Adipocyte (in vitro differentiated cells): ENCODE measurements around the gene EFNA5.

Source experiments
- DNase-seq: peaks from one replicate; pipeline ENCODE4 v3.0.0-alpha.2; 2015; ENCODE audit warnings: low read depth
- H3K27me3 ChIP-seq: replicated peaks from 2 replicates; pipeline ENCODE4 v1.7.0; 2013; ENCODE audit warnings: mild to moderate bottlenecking, low read length, moderate library complexity; ENCODE audit not compliant: control insufficient read depth, insufficient read depth
- H3K36me3 ChIP-seq: 2 replicates; pipeline ENCODE4 v1.7.0; 2013; ENCODE audit warnings: low read length, mild to moderate bottlenecking, moderate library complexity; ENCODE audit not compliant: control insufficient read depth, insufficient read depth, severe bottlenecking
- H3K4me1 ChIP-seq: 2 replicates; pipeline ENCODE4 v1.7.0; 2013; ENCODE audit warnings: mild to moderate bottlenecking, low read length, moderate library complexity; ENCODE audit not compliant: control insufficient read depth, insufficient read depth
- H3K4me3 ChIP-seq: 2 replicates; pipeline ENCODE4 v1.7.0; 2013; ENCODE audit warnings: mild to moderate bottlenecking, low read length, moderate library complexity
- H3K9ac ChIP-seq: 2 replicates; pipeline ENCODE4 v1.7.0; 2013; ENCODE audit warnings: mild to moderate bottlenecking, low read length, moderate library complexity
- H3K9me3 ChIP-seq: 2 replicates; pipeline ENCODE4 v1.7.0; 2013; ENCODE audit warnings: mild to moderate bottlenecking, low read length, moderate library complexity; ENCODE audit not compliant: control insufficient read depth

The EFNA5 gene

GRCh38 chr5:107513337-107514085, 157.2 kb downstream of the EFNA5 start:
- H3K9ac ChIP-seq, result no peak overlapping the region
- no peaks in the 10 kb centered on the region for H3K4me1 ChIP-seq
- no peaks in the 10 kb centered on the region for H3K9me3 ChIP-seq
- no peak overlapping the region for H3K4me3 ChIP-seq
- H3K27me3 ChIP-seq, result no peaks in the 10 kb centered on the region
- DNase-seq, result no peak
- H3K36me3 ChIP-seq, result no peaks in the 10 kb centered on the region

GRCh38 chr5:107512029-107512428, 158.7 kb downstream of the EFNA5 start:
- no peaks in the 10 kb centered on the region for H3K36me3 ChIP-seq
- H3K9me3 ChIP-seq, result no peaks in the 10 kb centered on the region
- no peaks in the 10 kb centered on the region for H3K27me3 ChIP-seq
- no peaks in the 10 kb centered on the region for H3K4me1 ChIP-seq
- H3K4me3 ChIP-seq, result no peak overlapping the region
- DNase-seq, result no peak
- no peak overlapping the region for H3K9ac ChIP-seq

GRCh38 chr5:107510125-107510524, 160.6 kb downstream of the EFNA5 start:
- H3K27me3 ChIP-seq, result no peaks in the 10 kb centered on the region
- H3K9ac ChIP-seq, result no peak overlapping the region
- no peaks in the 10 kb centered on the region for H3K9me3 ChIP-seq
- no peaks in the 10 kb centered on the region for H3K36me3 ChIP-seq
- H3K4me3 ChIP-seq, result no peak overlapping the region
- no peaks in the 10 kb centered on the region for H3K4me1 ChIP-seq
- DNase-seq, result no peak

GRCh38 chr5:107508097-107508496, 162.6 kb downstream of the EFNA5 start:
- no peak overlapping the region for H3K9ac ChIP-seq
- H3K36me3 ChIP-seq, result no peaks in the 10 kb centered on the region
- H3K9me3 ChIP-seq, result no peaks in the 10 kb centered on the region
- no peaks in the 10 kb centered on the region for H3K4me1 ChIP-seq
- H3K4me3 ChIP-seq, result no peak overlapping the region
- no peaks in the 10 kb centered on the region for H3K27me3 ChIP-seq
- DNase-seq, result no peak

- Histone ChIP-seq H3K4me3 (no peak overlapping the region), H3K27me3 (no peaks in the 10 kb centered on the region), H3K9ac (no peak overlapping the region), H3K4me1 (no peaks in the 10 kb centered on the region), H3K9me3 (no peaks in the 10 kb centered on the region), H3K36me3 (no peaks in the 10 kb centered on the region)
- no peak for DNase-seq
Observed at GRCh38 chr5:107505763-107506534, 164.8 kb downstream of the EFNA5 start.

- no peaks in the 10 kb centered on the region for H3K27me3 ChIP-seq
- no peak overlapping the region for H3K4me3 ChIP-seq
- no peaks in the 10 kb centered on the region for H3K9me3 ChIP-seq
- no peaks in the 10 kb centered on the region for H3K36me3 ChIP-seq
- H3K4me1 ChIP-seq, result no peaks in the 10 kb centered on the region
- no peak overlapping the region for H3K9ac ChIP-seq
- DNase-seq, result no peak
Observed at GRCh38 chr5:107504424-107504823, 166.3 kb downstream of the EFNA5 start.

- no peaks in the 10 kb centered on the region for H3K4me1 ChIP-seq
- H3K9ac ChIP-seq, result no peak overlapping the region
- H3K4me3 ChIP-seq, result no peak overlapping the region
- H3K9me3 ChIP-seq, result no peaks in the 10 kb centered on the region
- no peak for DNase-seq
- H3K27me3 ChIP-seq, result no peaks in the 10 kb centered on the region
- H3K36me3 ChIP-seq, result no peaks in the 10 kb centered on the region
Observed at GRCh38 chr5:107502676-107503060, 168.1 kb downstream of the EFNA5 start.

GRCh38 chr5:107501965-107502675, 168.6 kb downstream of the EFNA5 start:
- no peaks in the 10 kb centered on the region for H3K27me3 ChIP-seq
- no peaks in the 10 kb centered on the region for H3K36me3 ChIP-seq
- no peaks in the 10 kb centered on the region for H3K9me3 ChIP-seq
- H3K4me1 ChIP-seq, result no peaks in the 10 kb centered on the region
- DNase-seq, result no peak
- no peak overlapping the region for H3K9ac ChIP-seq
- no peak overlapping the region for H3K4me3 ChIP-seq

- no peak for DNase-seq
- no peaks in the 10 kb centered on the region for H3K4me1 ChIP-seq
- H3K4me3 ChIP-seq, result no peak overlapping the region
- no peaks in the 10 kb centered on the region for H3K9me3 ChIP-seq
- H3K36me3 ChIP-seq, result no peaks in the 10 kb centered on the region
- H3K27me3 ChIP-seq, result no peaks in the 10 kb centered on the region
- no peak overlapping the region for H3K9ac ChIP-seq
Observed at GRCh38 chr5:107500840-107501239, 169.9 kb downstream of the EFNA5 start.

- H3K9ac ChIP-seq, result no peak overlapping the region
- no peak overlapping the region for H3K4me3 ChIP-seq
- no peaks in the 10 kb centered on the region for H3K27me3 ChIP-seq
- DNase-seq, result no peak
- no peaks in the 10 kb centered on the region for H3K4me1 ChIP-seq
- no peaks in the 10 kb centered on the region for H3K9me3 ChIP-seq
- H3K36me3 ChIP-seq, result no peaks in the 10 kb centered on the region
Observed at GRCh38 chr5:107500347-107500746, 170.4 kb downstream of the EFNA5 start.

- DNase-seq, result no peak
- no peak overlapping the region for H3K4me3 ChIP-seq
- H3K36me3 ChIP-seq, result no peaks in the 10 kb centered on the region
- no peaks in the 10 kb centered on the region for H3K9me3 ChIP-seq
- no peak overlapping the region for H3K9ac ChIP-seq
- no peaks in the 10 kb centered on the region for H3K27me3 ChIP-seq
- no peaks in the 10 kb centered on the region for H3K4me1 ChIP-seq
Observed at GRCh38 chr5:107499776-107500175, 171.0 kb downstream of the EFNA5 start.
